ENCODE results near the gene MARF1.

DNA sequence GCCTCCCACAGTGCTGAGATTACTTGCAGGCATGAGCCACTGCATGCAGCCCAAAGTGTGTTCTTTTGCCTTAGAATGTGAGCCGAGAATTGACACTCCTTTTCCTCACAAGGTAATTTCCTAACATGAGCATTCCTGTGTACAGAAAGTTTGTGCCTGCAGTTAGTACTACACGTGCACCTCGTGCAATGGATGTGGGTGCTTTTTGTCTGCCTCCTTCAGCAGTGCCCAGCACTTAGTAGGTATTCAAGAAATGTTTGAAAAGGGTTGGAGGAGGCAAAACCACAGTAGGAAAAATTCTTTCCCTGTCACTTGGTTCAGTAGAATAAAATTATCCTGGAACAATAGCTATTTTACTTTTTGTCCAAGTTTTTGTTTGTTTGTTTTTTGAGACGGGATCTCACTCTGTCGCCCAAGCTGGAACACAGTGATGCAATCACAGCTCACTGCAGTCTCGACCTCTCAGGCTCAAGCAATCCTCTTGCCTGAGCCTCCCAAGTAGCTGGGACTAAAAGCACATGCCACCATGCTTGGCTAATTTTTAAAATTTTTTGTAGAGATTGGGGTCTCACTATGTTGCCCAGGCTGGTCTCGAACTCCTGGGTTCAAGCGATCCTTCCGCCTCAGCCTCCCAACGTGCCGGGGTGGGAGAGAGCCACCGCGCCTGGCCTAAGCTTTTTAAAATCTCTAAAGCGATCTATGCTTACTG is 9.5 kb upstream of the MARF1 start:
- TF ChIP-seq, protein P1, sequence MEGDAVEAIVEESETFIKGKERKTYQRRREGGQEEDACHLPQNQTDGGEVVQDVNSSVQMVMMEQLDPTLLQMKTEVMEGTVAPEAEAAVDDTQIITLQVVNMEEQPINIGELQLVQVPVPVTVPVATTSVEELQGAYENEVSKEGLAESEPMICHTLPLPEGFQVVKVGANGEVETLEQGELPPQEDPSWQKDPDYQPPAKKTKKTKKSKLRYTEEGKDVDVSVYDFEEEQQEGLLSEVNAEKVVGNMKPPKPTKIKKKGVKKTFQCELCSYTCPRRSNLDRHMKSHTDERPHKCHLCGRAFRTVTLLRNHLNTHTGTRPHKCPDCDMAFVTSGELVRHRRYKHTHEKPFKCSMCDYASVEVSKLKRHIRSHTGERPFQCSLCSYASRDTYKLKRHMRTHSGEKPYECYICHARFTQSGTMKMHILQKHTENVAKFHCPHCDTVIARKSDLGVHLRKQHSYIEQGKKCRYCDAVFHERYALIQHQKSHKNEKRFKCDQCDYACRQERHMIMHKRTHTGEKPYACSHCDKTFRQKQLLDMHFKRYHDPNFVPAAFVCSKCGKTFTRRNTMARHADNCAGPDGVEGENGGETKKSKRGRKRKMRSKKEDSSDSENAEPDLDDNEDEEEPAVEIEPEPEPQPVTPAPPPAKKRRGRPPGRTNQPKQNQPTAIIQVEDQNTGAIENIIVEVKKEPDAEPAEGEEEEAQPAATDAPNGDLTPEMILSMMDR (IDR thresholded peaks at IDR 0.05): no peak
- TF ChIP-seq POLR2A (IDR thresholded peaks at IDR 0.05): no peak

Measured in lower leg skin (tissue), 3 donors.